ENCODE measurements around the gene TRERF1.

TRERF1 gene

DNA sequence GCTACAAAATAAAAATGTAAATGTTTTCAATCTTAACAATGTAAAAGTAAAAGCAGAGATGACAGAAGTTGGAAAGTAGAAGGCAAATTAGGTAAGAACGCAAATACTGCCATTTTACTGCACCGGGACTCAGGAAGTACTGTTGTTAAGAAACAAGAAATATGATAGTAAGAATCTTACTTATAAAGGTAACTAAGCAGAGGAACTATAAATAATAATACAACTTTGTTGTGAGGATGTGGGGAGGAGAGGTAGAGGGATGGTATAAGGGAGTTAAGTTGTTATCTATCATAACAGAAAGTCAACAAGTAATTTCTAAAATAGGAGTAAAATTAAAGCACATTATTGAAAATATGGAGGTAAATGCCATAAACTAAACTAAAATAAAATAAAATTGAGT lies 129.8 kb downstream of the TRERF1 start:
- in situ Hi-C loops (cut with MboI; ENCODE audit: low sequenced_read_pairs, unreplicated experiment), result no loop called here

GRCh38 chr6:42320762-42321161 lies 131.0 kb downstream of the TRERF1 start:
- DNase-seq (ENCODE audit: low spot score), result no peak
- TF ChIP-seq, protein P1, sequence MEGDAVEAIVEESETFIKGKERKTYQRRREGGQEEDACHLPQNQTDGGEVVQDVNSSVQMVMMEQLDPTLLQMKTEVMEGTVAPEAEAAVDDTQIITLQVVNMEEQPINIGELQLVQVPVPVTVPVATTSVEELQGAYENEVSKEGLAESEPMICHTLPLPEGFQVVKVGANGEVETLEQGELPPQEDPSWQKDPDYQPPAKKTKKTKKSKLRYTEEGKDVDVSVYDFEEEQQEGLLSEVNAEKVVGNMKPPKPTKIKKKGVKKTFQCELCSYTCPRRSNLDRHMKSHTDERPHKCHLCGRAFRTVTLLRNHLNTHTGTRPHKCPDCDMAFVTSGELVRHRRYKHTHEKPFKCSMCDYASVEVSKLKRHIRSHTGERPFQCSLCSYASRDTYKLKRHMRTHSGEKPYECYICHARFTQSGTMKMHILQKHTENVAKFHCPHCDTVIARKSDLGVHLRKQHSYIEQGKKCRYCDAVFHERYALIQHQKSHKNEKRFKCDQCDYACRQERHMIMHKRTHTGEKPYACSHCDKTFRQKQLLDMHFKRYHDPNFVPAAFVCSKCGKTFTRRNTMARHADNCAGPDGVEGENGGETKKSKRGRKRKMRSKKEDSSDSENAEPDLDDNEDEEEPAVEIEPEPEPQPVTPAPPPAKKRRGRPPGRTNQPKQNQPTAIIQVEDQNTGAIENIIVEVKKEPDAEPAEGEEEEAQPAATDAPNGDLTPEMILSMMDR (IDR thresholded peaks at IDR 0.05; ENCODE audit: borderline replicate concordance, control extremely low read depth, extremely low read depth, insufficient read depth, missing control alignments), result no peak
- in situ Hi-C loops (cut with MboI; ENCODE audit: low sequenced_read_pairs, unreplicated experiment), result no loop called here

More for the DNA sequence above, 129.8 kb downstream of the TRERF1 start:
- no peak for DNase-seq (ENCODE audit: low spot score)
- TF ChIP-seq, protein P1 (IDR thresholded peaks at IDR 0.05; ENCODE audit: borderline replicate concordance, control extremely low read depth, extremely low read depth, insufficient read depth, missing control alignments), result no peak

DNA sequence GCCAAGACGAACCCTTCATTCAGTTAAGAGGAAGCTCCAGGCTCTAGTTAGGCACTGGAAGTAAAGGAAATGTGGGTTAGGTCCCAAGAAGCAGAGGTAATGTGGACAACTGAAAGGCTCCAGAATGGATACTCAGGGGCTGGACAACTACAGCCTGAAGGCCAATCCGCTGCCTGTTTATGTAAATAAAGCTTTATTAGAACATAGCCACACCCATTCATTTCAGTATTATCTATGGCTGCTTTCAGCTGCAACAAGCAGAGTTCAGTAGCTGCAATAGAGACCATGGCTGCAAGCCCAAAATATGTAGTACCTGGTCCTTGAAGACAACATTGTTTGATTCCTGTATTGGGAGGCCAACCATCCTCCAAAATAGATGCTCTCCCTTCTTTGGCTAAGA lies 133.2 kb downstream of the TRERF1 start:
- in situ Hi-C loops (cut with MboI; ENCODE audit: low sequenced_read_pairs, unreplicated experiment), result no loop called here

GRCh38 chr6:42316981-42317380 lies 134.7 kb downstream of the TRERF1 start:
- in situ Hi-C loops (cut with MboI; ENCODE audit: low sequenced_read_pairs, unreplicated experiment), result no loop called here
- no peak for DNase-seq (ENCODE audit: low spot score)
- TF ChIP-seq, protein P1 (IDR thresholded peaks at IDR 0.05; ENCODE audit: borderline replicate concordance, control extremely low read depth, extremely low read depth, insufficient read depth, missing control alignments), result no peak

More for the DNA sequence above, 133.2 kb downstream of the TRERF1 start:
- no peak for DNase-seq (ENCODE audit: low spot score)
- TF ChIP-seq, protein P1 (IDR thresholded peaks at IDR 0.05; ENCODE audit: borderline replicate concordance, control extremely low read depth, extremely low read depth, insufficient read depth, missing control alignments), result no peak

GRCh38 chr6:42315991-42316970 lies 135.4 kb downstream of the TRERF1 start:
- TF ChIP-seq, protein P1 (IDR thresholded peaks at IDR 0.05; ENCODE audit: borderline replicate concordance, control extremely low read depth, extremely low read depth, insufficient read depth, missing control alignments), result no peak
- in situ Hi-C loops (cut with MboI; ENCODE audit: low sequenced_read_pairs, unreplicated experiment), result no loop called here
- peak; percentile 45 for DNase-seq (ENCODE audit: low spot score)

- in situ Hi-C loops (cut with MboI; ENCODE audit: low sequenced_read_pairs, unreplicated experiment), result no loop called here
- DNase-seq (ENCODE audit: low spot score), result no peak
- TF ChIP-seq, protein P1 (IDR thresholded peaks at IDR 0.05; ENCODE audit: borderline replicate concordance, control extremely low read depth, extremely low read depth, insufficient read depth, missing control alignments), result no peak
These were observed 136.3 kb downstream of the TRERF1 start for GRCh38 chr6:42315259-42315990.

Measured in GM13976 (cell line).